Subcutaneous abdominal adipose tissue (tissue), 5 donors: Measurements from ENCODE around the gene OCEL1.
"Not testable (repeated sequence)": the region's sequence is repeated elsewhere in the genome, so short reads cannot be mapped to it uniquely, and the experiment has no call there.

Experiments
- H3K27ac ChIP-seq: one replicate; pipeline ENCODE4 v1.7.0; 2013; ENCODE audit warnings: low read depth, mild to moderate bottlenecking, inconsistent platforms, low read length, moderate library complexity
- H3K27me3 ChIP-seq, 5 donors: one replicate each; pipeline ENCODE4 v1.7.0; 2013; ENCODE audit warnings: low read length in 5 of 5, inconsistent platforms in 1 of 5; ENCODE audit not compliant: control insufficient read depth in 5 of 5, insufficient read depth in 4 of 5
- H3K36me3 ChIP-seq, 5 donors: one replicate each; pipeline ENCODE4 v1.7.0; 2013; ENCODE audit warnings: low read length in 5 of 5; ENCODE audit not compliant: control insufficient read depth in 5 of 5, insufficient read depth in 5 of 5
- H3K4me1 ChIP-seq, 5 donors: one replicate each; pipeline ENCODE4 v1.7.0; 2013; ENCODE audit warnings: low read length in 5 of 5, mild to moderate bottlenecking in 3 of 5, moderate library complexity in 1 of 5; ENCODE audit not compliant: control insufficient read depth in 5 of 5, insufficient read depth in 5 of 5
- H3K4me3 ChIP-seq, 5 donors: one replicate each; pipeline ENCODE4 v1.7.0; 2013; ENCODE audit warnings: low read length in 5 of 5, low read depth in 1 of 5
- H3K9ac ChIP-seq, 5 donors: one replicate each; pipeline ENCODE4 v1.7.0; 2013; ENCODE audit warnings: low read length in 5 of 5, mild to moderate bottlenecking in 4 of 5, moderate library complexity in 3 of 5
- H3K9me3 ChIP-seq, 5 donors: one replicate each; pipeline ENCODE4 v1.7.0; 2013; ENCODE audit warnings: low read length in 5 of 5; ENCODE audit not compliant: control insufficient read depth in 5 of 5
- donor health status: healthy.
- donor health status: healthy.
- donor health status: healthy.
- donor health status: healthy.
- donor health status: healthy.

Gene OCEL1, protein sequence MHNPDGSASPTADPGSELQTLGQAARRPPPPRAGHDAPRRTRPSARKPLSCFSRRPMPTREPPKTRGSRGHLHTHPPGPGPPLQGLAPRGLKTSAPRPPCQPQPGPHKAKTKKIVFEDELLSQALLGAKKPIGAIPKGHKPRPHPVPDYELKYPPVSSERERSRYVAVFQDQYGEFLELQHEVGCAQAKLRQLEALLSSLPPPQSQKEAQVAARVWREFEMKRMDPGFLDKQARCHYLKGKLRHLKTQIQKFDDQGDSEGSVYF

DNA sequence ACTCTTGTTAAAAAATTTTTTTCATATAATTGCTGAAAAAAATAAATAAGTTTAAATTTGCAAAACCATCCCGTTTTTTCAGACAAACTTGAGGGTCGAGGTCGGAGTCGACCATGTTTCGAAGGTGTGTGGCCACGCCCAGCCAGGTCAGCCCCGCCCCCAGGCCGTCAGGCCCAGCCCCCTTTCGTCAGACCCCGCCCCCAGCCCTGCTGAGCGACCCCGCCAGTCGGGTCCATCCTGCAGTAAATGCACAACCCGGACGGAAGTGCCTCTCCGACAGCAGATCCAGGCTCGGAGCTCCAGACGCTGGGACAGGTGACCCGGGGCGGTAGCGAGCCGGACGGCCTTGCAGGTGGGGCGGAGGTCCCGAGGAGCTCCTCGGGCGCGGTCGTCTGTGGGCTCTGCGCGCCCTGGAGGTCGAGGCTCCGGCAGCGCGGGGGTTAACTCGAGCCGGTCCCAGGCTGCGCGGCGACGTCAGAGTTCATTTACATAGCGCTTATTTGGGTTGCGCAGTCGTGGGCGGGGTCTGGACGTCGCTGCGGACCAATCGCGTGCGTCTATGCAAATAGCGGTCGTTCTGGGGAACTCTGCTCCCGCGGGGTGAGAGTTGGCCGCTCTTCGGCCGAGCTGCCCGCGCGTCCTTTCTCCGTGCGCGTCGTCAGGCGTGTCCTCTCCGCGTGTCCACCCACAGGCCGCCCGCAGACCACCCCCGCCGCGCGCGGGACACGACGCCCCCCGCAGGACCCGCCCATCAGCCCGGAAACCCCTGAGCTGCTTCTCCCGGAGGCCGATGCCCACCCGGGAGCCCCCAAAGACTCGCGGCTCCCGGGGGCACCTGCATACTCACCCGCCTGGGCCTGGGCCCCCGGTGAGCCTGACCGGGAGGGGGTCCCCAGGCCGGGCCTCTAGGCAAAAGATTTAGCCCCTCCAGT lies at the start of gene OCEL1:
Gene OCEL1, plus strand, starts transcription at position 225 of the 932 bp plus-strand sequence. Its CDS starts 22 bp downstream, at position 247.
- no peaks in the 10 kb centered on the region for H3K27me3 ChIP-seq

DNA sequence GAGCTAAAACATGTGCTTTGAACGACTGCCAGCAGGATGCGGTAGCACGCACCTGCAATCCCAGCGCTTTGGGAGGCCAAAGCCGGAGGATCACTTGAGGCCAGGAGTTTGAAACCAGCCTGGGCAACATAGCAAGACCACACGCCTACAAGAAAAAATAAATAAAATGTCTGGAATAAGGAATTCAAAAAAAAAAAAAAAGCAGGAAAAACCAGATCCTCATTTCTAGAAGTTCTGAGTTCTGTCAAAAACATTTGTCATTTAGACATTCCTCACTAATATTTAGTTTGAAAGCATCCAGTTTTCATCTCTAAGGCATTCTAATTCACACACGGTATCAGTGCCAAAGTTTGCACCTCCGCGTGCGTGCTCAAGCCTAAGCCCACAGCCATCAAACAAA lies 47.7 kb upstream of the OCEL1 start:
- Histone ChIP-seq H3K9me3 (no peaks in the 10 kb centered on the region), H3K36me3 (peaks cover 0 to 71% (median 44%) of the 10 kb centered on the region in 5 donors), H3K27me3 (no peaks in the 10 kb centered on the region)

More for the DNA sequence above, at the start of gene OCEL1:
- Histone ChIP-seq H3K4me1 (peaks cover 1 to 19% (median 18%) of the 10 kb centered on the region in 5 donors), H3K36me3 (peaks cover 0 to 23% (median 13%) of the 10 kb centered on the region in 5 donors), H3K4me3 (peak within 1 kb of the TSS; percentile 68 to 86 (median 79)), H3K9me3 (no peaks in the 10 kb centered on the region), H3K27ac (peak within 1 kb of the TSS; percentile 62), H3K9ac (peak within 1 kb of the TSS in 4 of 5 donors; percentile 53 to 75 (median 70))

DNA sequence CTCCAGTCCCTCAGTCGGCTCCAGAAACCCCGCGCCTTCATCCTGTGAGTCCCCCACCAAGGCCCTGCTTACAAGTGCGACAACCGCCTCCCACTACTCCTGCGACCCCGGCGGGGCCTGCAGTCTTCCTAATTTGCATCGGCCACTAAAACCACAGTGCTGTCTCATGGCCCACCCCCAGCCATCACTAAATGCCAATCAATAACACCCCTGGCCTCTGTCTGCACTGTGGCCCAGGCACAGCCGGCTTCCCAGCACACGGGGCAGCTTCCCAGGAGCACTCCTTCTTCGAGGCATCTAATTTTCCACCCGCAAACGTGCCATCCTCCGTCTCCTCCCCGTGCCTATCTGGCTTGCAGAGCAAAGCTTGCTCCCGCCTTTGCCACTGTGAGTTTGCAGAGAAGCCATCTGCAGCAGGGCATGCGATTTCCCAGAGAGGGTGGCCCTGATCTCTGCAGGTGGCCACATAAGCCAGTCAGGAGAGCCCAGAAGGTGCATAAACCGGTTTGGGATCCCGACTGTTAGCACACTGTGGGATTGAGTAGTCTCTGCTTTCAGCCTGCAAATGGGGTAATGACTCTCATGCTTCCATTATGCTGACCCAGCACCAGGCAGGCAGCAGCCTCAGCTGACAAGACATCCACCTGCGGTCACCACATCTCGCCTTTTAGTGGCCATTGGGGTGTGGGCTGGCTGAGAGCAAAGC lies 44.9 kb upstream of the OCEL1 start:
- Histone ChIP-seq H3K9ac (no peak overlapping the region), H3K27ac (no peak overlapping the region), H3K4me3 (no peak overlapping the region), H3K27me3 (no peaks in the 10 kb centered on the region), H3K9me3 (no peaks in the 10 kb centered on the region), H3K4me1 (peaks cover 0 to 17% (median 5%) of the 10 kb centered on the region in 5 donors), H3K36me3 (peaks cover 0 to 73% (median 56%) of the 10 kb centered on the region in 5 donors)

More for the DNA sequence above, 47.7 kb upstream of the OCEL1 start:
- no peak overlapping the region for H3K27ac ChIP-seq
- no peak overlapping the region for H3K9ac ChIP-seq
- H3K4me1 ChIP-seq: peaks cover 0 to 3% (median 0%) of the 10 kb centered on the region in 5 donors
- H3K4me3 ChIP-seq: no peak overlapping the region

DNA sequence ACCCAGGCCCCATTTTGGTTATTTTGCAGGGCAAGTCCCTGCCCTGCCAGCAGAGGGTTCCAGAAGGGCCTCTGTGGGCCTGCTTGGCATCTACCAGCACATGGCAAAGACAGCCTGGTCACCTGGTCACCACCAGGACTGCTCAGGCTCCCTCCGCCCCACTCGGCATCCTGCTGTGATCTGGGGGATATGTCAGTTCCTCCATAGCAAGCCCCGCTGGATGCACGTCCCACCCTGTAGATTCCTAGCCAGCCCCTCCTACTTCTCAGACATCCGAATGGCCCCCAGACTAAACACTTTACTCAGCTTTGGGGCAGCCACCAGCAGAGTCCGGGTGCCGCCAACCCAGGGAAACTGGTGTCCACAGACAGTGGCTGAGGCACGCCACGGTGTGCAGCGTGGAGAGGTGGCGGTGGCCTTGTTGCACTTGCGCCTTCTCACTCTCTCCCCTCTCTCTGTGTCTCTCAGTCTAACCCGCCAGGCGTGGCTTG lies 42.7 kb upstream of the OCEL1 start:
- Histone ChIP-seq H3K27ac (no peak overlapping the region), H3K9me3 (no peaks in the 10 kb centered on the region), H3K36me3 (peaks cover 0 to 72% (median 57%) of the 10 kb centered on the region in 5 donors), H3K9ac (no peak overlapping the region), H3K4me1 (peaks cover 0 to 17% (median 5%) of the 10 kb centered on the region in 5 donors), H3K4me3 (peak overlapping the region in 1 of 5 donors; percentile 12), H3K27me3 (no peaks in the 10 kb centered on the region)

DNA sequence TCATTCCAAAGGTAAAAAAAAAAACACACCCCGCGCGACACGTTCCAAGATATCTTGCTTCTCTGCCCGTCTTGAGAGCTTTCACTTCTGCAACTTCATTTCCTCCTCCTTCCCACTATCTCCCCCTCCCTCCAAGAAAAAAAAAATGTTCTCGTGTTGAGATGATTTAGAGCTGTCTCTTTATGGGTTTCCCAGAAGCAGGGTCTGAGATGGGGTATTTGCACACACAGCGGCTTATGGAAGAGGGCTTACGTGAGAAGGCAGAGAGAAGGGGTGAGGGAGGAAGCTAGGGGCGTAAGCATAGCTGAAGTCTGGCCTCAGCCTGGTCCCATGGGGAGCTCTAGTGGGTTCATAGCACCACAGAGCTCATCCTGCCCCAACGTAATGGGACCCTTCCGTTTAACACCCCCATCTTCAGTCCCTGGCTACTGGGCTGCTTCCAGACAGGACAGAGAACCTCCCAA lies 42.1 kb upstream of the OCEL1 start:
- H3K27ac ChIP-seq: no peak overlapping the region
- H3K36me3 ChIP-seq: peaks cover 0 to 72% (median 58%) of the 10 kb centered on the region in 5 donors
- H3K4me3 ChIP-seq: peak overlapping the region in 1 of 5 donors; percentile 12

DNA sequence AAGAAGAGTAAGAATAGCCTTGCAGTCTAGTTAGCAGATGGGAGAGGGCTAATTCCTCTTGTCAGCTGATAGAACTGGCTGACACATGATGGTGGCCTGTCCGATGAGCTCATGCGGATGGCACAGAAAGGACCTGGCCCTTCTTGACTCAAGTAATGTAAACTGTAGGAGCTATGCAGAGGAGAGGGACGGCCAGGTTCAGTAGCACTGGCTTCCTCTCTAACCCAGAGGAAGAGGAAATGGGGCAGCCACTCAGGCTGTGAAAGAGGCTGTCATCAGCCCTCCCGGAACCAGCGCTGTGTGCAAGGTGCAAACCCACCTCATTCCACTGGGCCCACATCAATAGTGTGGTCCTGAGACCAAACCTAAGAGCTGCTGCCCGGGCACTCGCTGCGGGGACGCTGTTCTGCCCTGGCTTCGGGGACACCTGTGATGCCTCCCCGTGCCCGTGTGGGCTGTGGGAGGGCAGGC lies 41.6 kb upstream of the OCEL1 start:
- Histone ChIP-seq H3K36me3 (peaks cover 0 to 75% (median 61%) of the 10 kb centered on the region in 5 donors), H3K9me3 (no peaks in the 10 kb centered on the region), H3K27me3 (no peaks in the 10 kb centered on the region), H3K4me3 (no peak overlapping the region), H3K9ac (no peak overlapping the region), H3K27ac (no peak overlapping the region), H3K4me1 (peaks cover 0 to 17% (median 5%) of the 10 kb centered on the region in 5 donors)

More for the DNA sequence above, 42.1 kb upstream of the OCEL1 start:
- Histone ChIP-seq H3K9ac (no peak overlapping the region), H3K4me1 (peaks cover 0 to 17% (median 5%) of the 10 kb centered on the region in 5 donors), H3K9me3 (no peaks in the 10 kb centered on the region), H3K27me3 (no peaks in the 10 kb centered on the region)

DNA sequence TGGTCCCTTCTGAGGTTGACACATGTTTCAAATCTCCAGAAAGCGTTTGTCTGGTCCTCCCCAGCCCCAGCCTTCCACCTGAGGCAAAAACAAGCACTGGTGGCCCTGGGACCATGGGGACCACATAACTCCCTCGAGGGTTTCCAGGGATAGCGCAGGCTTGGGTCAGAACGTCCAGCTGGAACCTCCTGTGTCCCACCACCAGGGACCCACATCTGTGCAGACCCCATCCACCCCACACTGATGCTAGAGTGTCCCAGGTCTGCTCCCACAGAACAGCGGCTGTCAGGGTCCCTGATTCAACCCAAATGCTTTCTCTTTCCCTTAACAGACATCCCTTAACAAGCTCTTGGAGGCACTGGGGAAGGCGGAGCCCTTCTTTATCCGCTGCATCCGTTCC lies 40.4 kb upstream of the OCEL1 start:
- Histone ChIP-seq H3K36me3 (peaks cover 0 to 81% (median 69%) of the 10 kb centered on the region in 5 donors), H3K4me1 (peaks cover 0 to 17% (median 5%) of the 10 kb centered on the region in 5 donors), H3K27ac (no peak overlapping the region), H3K9me3 (no peaks in the 10 kb centered on the region), H3K27me3 (no peaks in the 10 kb centered on the region), H3K4me3 (no peak overlapping the region), H3K9ac (no peak overlapping the region)

DNA sequence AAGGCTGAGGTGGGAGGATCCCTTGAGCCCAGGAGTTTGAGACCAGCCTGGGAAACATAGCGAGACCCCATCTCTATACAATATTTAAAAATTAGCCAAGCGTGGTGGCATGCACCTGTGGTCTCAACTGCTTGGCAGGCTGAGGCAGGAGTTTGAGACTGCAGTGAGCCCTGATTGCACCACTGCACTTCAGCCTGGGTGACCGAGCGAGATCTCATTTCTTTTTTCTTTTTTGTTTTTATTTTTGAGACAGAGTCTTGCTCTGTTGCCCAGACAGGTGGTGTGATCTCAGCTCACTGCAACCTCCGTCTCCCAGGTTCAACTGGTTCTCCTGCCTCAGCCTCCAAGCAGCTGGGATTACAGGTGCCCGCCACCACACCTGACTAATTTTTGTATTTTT lies 34.3 kb upstream of the OCEL1 start:
- H3K9me3 ChIP-seq, H3K27ac ChIP-seq, H3K4me3 ChIP-seq, H3K4me1 ChIP-seq, H3K27me3 ChIP-seq, H3K9ac ChIP-seq: not testable (repeated sequence)
- peaks cover 0 to 88% (median 77%) of the 10 kb centered on the region in 5 donors for H3K36me3 ChIP-seq

DNA sequence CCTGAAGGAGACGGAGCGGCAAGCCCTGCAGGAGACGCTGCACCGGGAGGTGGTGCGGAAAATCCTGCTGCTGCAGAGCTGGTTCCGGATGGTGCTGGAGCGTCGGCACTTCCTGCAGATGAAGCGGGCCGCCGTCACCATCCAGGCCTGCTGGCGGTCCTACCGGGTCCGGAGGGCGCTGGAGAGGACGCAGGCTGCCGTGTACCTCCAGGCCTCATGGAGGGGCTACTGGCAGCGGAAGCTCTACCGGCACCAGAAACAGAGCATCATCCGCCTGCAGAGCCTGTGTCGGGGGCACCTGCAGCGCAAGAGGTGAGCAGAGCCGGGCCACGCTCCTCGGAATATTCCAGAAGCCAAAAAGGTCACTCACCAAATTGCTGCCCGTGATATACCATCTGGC lies 33.3 kb upstream of the OCEL1 start:
- Histone ChIP-seq H3K4me3 (no peak overlapping the region), H3K27me3 (no peaks in the 10 kb centered on the region), H3K27ac (no peak overlapping the region), H3K9ac (no peak overlapping the region), H3K4me1 (no peaks in the 10 kb centered on the region), H3K36me3 (peaks cover 0 to 87% (median 74%) of the 10 kb centered on the region in 5 donors), H3K9me3 (no peaks in the 10 kb centered on the region)
